Amniotic stem cell (primary cell): ENCODE measurements around the gene ZNF260.
"Not testable (repeated sequence)": the region's sequence is repeated elsewhere in the genome, so short reads cannot be mapped to it uniquely, and the experiment has no call there.

Experiments used
- DNase-seq: peaks from one replicate; lab custom pipeline; 2025; lab: John Stamatoyannopoulos, UW

ZNF260 gene

GRCh38 chr19:36528194-36528920 is at the start of gene ZNF260:
ZNF260 (minus strand) TSS chr19:36528271; CDS start chr19:36515238, 13,033 bp downstream.
- peak; percentile 92 for DNase-seq

- no peak for DNase-seq
Measured at GRCh38 chr19:36577271-36577996, 49.4 kb upstream of the ZNF260 start.

GRCh38 chr19:36574741-36575140 is 46.7 kb upstream of the ZNF260 start:
- DNase-seq: no peak

GRCh38 chr19:36573895-36574720 is 46.0 kb upstream of the ZNF260 start:
- no peak for DNase-seq

- DNase-seq: peak; percentile 70
Measured at GRCh38 chr19:36573020-36573894, 45.2 kb upstream of the ZNF260 start, which contains the start of gene ZNF529. ZNF529 (minus strand) TSS chr19:36573292; CDS start chr19:36572346, 946 bp downstream.

GRCh38 chr19:36572593-36573019 is 44.5 kb upstream of the ZNF260 start:
- DNase-seq: no peak

- DNase-seq: no peak
Measured at GRCh38 chr19:36564391-36564790, 36.3 kb upstream of the ZNF260 start.

GRCh38 chr19:36547001-36547732 is 19.1 kb upstream of the ZNF260 start:
- no peak for DNase-seq

- DNase-seq: no peak
Measured at GRCh38 chr19:36528921-36529518, 949 bp upstream of the ZNF260 start.

- no peak for DNase-seq
Measured at GRCh38 chr19:36527873-36528193, 238 bp downstream of the ZNF260 start.

- no peak for DNase-seq
Measured at GRCh38 chr19:36527341-36527740, 730 bp downstream of the ZNF260 start.

GRCh38 chr19:36526581-36526980 is 1.5 kb downstream of the ZNF260 start:
- DNase-seq: no peak

GRCh38 chr19:36524617-36525016 is 3.5 kb downstream of the ZNF260 start:
- DNase-seq: no peak

- no peak for DNase-seq
Measured at GRCh38 chr19:36514012-36514612, 14.0 kb downstream of the ZNF260 start.

GRCh38 chr19:36508325-36508724 is 19.7 kb downstream of the ZNF260 start:
- DNase-seq: no peak

GRCh38 chr19:36501973-36502372 is 26.1 kb downstream of the ZNF260 start:
- DNase-seq: no peak

- DNase-seq: no peak
Measured at GRCh38 chr19:36497001-36497400, 31.1 kb downstream of the ZNF260 start.

- DNase-seq: peak; percentile 9
Measured at GRCh38 chr19:36492689-36493453, 35.2 kb downstream of the ZNF260 start.

GRCh38 chr19:36490846-36491245 is 37.2 kb downstream of the ZNF260 start:
- not testable (repeated sequence) for DNase-seq
